ENCODE measurements around the gene ENAM.

The ENAM gene, protein sequence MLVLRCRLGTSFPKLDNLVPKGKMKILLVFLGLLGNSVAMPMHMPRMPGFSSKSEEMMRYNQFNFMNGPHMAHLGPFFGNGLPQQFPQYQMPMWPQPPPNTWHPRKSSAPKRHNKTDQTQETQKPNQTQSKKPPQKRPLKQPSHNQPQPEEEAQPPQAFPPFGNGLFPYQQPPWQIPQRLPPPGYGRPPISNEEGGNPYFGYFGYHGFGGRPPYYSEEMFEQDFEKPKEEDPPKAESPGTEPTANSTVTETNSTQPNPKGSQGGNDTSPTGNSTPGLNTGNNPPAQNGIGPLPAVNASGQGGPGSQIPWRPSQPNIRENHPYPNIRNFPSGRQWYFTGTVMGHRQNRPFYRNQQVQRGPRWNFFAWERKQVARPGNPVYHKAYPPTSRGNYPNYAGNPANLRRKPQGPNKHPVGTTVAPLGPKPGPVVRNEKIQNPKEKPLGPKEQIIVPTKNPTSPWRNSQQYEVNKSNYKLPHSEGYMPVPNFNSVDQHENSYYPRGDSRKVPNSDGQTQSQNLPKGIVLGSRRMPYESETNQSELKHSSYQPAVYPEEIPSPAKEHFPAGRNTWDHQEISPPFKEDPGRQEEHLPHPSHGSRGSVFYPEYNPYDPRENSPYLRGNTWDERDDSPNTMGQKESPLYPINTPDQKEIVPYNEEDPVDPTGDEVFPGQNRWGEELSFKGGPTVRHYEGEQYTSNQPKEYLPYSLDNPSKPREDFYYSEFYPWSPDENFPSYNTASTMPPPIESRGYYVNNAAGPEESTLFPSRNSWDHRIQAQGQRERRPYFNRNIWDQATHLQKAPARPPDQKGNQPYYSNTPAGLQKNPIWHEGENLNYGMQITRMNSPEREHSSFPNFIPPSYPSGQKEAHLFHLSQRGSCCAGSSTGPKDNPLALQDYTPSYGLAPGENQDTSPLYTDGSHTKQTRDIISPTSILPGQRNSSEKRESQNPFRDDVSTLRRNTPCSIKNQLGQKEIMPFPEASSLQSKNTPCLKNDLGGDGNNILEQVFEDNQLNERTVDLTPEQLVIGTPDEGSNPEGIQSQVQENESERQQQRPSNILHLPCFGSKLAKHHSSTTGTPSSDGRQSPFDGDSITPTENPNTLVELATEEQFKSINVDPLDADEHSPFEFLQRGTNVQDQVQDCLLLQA

DNA sequence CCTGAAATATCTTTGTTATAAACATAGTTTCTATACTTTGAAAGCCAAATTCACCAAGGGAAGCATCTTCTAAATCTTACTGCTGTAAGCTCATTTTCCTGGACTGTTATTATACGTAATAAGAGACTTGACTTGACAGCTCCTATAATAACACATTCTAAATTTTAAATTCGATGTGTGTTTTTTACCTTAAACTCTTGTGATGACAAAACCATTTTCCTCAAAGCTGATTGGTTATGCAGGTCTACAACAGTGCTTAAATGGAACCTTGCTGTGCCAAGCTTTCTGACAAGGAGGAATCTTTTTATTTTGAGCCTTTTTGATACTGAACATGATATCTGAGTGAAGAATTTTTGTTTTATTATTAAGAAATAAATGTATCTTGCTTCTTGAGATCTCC, at the start of gene ENAM:
TSS of gene ENAM (plus strand) at position 301 of the 400 bp plus-strand sequence. CDS start 757 bp downstream, outside the sequence.
- no peak for DNase-seq

DNA sequence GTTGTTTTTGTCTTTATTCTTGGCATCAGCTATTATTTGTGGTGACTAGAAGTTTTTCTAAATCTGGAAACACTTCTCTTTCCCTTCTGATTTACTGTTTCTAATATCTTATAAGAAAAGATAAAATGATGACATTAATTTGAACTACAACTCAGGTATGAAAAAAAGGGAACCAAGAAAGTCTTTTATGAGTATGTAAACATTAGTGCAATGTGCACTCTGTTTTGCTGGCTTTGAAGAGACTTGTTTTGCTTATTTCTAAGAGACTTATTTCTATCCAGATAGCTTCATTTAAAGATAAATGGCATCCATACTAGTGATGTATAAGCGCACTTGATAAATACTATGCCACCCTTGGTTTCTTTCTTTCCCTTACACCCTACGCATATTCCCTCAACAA, 46.6 kb upstream of the ENAM start:
- DNase-seq: no peak

DNA sequence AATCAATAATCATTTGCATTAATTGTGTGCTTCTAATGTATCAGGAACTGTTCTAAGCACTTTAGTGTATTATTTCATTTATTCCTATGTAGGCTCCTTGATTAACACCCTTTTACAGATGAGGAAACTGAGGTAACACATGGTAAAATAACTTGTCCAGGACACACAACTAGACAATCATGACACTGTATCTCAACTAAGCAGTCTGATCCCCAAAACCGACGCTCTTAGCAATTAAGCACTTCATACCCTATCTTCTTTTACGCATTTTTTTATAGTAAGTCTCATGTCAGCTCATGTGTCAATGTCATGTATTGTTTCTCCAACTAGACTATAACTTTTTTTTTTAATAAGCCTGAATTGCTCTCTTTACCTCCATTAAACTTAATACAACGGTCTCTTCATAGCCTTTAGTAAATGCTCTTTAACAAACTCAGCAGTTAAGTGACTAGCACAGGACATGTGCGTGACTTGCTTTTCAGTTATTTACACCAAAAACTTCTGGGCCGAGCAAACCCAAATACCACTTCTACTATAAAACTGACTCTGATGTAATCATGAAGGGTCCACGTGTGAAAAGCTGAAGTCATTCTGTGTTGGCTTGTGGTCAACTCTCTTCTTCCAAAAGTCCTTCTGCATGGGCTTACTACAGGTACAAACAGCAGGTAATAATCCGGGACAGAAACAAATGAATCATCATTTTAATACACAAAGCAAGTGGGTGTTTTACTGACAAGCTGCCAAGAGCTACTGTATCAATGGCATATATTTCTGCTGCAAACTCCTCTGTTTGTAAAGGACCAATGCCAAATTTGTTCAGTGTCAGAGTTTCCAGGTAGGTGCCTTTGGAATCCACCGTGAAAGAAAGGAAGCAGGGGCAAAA, 44.4 kb upstream of the ENAM start:
- no peak for DNase-seq

DNA sequence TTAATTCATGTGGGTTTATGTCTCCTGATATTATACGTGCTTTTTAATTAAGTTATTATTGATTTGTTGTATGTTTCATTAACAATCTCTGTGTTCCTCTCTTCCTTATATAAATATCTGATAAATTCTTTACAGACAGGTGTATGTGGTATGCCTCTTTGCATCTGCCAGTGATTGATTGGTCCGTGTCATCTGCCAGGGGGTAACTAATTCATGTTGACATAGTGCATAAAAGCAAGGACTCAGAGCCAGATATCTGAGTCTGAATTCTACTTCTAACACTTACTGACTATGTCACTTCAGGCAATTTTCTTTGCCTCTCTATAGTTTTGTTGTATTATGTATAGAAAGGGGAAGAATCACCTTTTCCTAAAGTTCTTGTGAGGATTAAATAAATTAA, 41.7 kb upstream of the ENAM start:
- no peak for DNase-seq

DNA sequence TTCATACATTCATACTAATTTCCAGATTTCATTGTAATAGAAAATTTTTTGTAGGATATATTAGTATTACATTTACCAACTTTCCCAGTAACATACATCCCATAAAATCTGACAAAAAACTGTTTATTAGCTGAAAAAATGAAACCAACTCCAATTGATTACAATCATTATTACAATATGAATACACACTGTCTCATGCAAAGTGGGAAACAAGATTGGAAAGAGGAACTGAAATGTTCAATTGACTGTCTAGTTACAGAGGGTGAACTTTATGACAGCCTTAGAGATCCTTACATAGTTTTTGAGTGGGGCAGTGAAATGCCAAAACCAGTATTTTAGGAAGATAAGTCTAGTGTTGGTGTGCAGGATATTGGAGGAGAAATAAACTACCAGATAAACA, 38.8 kb upstream of the ENAM start:
- DNase-seq: no peak

DNA sequence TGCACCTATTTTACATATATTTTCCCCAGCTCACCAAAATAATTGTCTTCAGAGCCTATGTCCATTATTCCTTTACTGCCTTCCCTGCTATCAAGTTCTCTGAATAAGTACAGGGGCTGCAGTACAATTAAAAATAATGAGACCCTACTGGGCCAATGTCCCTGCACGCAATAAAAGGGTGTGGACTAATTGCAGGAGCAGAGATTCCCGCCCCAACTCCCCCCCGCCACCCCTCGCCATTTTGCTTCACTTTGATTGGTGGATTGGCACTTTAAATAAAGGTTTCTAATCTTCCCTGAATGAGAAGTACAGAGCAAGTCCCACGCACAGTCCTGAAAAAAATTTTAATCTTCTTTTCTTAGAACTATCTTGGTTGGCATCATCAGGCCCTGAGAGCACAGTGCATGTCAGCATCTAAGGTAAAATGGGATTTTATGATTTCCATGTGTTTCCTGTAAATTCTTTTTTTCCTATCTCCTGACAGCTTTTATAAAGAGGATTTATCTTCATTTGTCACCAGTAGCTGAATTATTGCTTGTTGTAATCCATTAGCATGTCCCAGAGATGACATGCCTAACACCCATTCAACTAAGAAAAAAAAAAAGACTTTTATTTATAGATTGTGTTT, 36.5 kb upstream of the ENAM start, which contains the start of gene AMBN:
TSS of gene AMBN (plus strand) at position 302 of the 628 bp plus-strand sequence. CDS start at position 405, 103 bp downstream.
- DNase-seq: no peak

DNA sequence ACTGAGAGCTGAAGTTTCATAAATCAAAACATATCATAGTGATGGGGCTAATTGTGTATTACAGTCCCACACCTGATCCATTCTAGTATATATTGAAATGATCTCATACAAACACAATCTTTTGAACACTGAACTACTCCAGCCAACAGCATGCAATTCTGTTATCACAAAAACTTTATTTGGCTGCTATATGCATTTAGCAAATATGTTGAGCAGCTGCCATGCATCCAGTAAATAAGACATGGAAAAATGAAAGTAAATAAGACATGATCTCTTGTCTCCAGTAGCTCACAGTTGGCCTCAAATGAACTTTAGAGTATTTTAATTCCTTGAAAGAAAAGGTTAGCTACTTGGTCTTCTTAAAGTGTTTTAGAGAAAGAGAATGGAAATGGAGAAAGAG, 34.3 kb upstream of the ENAM start:
- DNase-seq: no peak

DNA sequence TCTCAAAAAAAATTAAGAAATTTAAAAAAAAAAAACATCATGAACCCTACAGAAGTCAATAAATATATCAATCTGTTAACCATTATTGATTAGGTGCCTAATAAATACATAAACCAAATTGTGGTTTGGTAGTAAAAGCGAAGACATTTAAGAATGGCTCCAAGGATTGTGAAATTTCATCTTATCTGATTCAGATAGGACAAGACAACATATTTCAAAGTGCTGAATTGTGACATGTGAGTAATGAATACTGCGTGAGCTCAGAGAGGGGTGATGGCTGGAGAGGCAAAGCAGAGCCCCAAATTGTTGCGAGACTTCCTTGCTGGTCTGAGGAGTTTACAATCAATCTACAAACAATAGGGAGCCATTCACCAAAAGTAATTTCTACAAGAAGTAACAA, 28.2 kb upstream of the ENAM start:
- no peak for DNase-seq

DNA sequence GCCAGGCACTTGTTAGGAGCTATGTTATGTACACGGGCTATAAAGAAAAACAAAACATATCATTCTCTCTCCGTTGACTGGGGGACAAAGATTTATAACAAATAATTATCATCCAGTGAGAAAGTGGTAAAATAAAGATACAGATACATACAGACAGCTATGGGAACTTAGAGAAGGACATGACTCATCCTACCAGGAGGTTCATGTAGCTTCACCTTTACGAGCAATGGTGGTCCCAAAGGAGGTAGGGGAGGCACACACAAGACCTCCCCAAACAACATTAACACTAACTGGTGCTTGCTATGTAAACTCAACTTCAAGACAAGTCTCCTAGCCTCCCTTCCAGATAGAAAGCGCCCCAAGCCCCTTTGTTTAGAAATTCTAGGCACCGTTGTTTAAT, 27.6 kb upstream of the ENAM start:
- no peak for DNase-seq

DNA sequence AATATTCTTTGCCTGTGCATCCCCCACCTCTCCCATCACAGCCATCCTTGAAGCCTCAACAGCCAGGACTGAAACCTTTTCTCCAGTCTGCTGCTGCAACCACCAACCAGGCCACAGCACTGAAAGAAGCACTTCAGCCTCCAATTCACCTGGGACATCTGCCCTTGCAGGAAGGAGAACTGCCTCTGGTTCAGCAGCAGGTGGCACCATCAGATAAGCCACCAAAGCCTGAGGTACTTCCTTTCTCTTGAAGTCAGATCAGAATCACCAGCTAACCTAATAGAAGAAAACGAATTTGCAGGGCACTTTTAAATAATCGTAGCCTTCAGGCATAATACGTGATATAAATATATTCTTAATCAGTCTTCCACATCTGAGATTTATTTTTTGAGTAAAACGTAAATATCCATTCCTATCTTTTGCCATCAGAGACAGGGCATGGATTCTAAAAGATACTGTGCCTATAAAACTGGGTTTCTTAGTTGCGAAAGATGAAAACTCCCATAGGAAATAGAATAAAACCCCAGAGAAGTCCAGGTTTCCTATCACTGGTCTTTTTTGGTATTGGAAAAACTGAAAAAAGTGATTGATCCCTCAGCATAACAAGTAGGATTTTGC, 27.0 kb upstream of the ENAM start:
- DNase-seq: peak; percentile 52 to 60

DNA sequence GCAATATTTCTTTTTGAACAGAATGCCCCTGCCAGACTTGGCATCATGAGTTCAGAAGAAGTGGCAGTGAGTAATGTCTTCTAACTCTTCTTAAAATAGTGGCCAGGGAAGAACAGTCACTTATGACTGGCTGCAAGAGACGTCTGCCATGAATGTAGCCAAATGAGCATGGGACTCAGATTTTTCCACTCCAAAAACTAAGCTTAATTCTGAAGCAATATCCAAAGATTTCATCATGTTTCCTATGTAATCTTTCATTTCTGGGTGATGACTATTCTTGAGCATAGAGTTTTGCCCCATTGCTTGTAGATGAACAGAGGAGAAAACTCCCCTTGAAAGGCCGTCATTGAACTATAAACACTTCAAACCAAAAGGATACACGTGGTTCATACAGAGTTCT, 24.7 kb upstream of the ENAM start:
- DNase-seq: no peak

DNA sequence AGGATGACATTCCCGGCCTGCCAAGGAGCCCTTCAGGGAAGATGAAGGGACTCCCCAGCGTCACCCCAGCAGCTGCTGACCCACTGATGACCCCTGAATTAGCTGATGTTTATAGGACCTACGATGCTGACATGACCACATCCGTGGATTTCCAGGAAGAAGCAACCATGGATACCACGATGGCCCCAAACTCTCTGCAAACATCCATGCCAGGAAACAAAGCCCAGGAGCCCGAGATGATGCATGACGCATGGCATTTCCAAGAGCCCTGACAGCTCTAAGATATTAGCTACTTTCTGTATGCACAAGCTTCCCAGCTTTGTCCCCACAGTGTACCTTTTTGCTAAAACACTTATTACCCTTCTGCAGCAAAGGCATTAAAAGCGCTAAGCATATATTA, 22.1 kb upstream of the ENAM start:
- no peak for DNase-seq

DNA sequence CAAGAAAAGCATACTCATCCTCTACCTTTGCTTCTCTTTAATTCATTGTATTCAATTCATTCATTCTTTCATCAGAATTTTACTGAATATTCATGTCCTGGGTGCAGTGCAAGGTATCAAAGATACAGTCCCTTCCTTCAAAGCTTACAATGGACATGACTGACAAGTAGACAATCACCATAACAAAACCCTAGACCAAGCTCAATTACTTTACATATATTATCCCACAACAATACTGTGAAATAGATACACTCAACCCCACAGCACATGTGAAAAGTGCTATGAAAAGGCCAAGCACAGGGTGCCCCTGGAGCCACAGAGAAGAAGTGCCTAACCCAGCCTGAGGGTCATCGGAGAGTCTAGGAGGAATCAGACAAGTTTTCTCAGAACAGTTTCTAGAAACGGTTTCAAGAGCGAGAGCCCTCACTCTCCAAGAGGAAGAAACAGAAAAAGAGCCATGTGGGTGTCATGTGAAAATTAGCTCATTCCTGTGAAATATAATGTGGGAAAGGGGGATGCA, 21.1 kb upstream of the ENAM start:
- DNase-seq: no peak

DNA sequence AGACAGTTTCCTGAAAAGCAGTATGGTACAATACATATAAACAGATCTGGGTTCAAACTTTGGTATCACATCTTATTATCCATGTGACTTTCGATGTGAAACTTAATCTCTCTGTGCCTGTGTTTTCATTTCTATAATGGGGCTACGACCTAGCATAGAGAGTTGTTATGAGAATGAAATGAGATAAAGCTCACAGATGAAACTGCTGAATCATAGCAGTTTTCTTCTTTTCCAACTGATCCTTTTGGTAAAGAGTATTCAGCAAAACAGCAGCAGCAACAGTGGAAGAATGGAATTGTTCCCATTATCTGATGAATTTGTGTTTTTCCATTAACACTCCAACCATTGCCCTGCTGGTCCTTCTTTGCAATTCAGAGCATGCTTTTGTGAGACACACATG, 20.2 kb upstream of the ENAM start:
- no peak for DNase-seq

DNA sequence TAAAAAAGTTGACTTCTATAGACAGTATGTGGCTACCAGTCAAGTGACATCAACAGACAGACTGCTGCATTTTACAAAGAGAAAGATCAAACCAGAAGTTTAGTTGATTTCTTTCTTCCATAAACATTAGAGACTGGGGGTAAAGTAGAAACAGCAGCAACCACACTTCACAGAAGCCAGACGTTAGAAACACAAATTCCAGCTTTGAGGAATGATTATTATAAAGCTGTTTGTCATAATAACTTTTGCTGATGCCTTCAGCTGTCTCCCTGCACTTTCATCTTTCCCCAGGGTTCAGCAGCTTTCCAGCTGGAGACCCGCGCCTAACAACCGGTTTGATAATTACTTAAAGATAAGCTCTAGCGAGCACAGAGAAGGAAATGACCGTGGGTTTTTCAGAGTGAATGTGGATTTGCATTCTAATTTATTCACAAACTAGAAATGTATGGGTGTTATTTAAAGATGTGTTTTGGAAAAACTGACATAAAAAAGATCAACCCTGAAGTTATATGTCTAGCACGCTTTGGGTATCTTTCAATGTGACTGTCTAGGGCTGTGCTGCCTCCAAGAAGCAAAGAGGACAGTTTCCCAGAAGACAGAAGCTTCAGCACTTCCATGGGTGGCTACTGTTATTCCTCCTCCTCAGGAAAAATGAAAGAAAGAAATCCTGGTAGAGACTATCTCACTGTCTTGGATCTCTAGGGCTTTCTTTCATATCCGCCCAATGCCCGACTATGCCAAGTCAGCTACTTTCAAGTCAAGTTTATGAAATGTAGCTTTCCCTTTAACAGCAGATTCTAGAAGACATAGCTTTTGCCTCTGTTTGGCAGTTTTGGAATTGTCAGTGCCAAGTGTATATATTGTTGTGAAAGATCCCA, 15.0 kb upstream of the ENAM start:
- DNase-seq: no peak

DNA sequence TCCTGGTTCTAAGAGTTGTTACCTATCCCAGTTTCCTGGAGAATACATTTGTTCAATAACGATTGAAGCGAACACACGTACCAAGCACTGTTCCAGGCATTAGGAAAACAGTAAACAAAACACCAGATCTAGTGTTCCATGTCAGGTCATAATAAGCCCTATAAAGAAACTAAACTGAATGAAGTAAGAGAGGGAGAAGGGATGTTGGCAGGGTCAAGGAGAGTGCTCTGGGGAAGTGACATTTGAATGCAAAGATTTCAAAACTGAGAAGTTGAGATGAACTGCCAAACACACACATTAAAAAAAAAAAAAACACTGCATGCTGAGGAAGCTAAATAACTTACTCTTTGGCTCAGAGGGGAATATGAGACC, 14.4 kb upstream of the ENAM start:
- DNase-seq: no peak

DNA sequence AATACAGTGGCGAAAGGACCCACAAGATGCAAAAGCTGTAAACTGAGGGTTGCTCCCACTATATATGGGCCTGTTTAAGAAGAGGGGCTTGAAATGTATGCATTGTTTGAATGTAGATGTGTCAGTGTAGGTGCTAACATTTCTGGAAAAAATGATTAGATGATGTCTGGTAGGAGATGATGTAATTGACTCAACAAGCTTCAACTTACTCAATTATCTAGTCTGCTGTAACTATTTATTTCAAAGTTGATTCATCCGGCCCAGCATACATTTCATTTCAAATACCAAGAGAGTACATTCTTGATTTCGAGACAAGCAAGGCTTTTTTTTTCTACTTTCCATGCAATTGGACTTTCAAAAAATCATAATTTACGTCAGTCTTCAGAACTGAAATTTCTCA, 9.3 kb upstream of the ENAM start:
- no peak for DNase-seq

DNA sequence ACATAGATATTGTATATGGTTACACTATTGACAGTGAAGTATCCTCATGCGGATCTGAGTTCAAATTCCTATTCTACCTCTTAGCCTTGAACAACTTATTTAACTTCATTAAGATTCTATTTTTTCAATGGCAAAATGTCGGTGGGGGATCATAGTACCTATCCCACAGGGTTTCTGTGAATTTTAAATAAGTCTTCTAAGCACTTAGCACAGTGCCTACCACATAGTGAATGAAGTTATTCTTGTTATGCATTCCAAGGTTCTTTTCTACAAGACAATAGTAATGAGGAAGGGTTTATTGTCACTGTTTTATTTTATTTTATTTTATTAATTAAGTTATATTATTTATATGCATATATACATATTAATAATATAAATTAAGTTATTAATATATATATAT, 8.8 kb upstream of the ENAM start:
- DNase-seq: no peak

DNA sequence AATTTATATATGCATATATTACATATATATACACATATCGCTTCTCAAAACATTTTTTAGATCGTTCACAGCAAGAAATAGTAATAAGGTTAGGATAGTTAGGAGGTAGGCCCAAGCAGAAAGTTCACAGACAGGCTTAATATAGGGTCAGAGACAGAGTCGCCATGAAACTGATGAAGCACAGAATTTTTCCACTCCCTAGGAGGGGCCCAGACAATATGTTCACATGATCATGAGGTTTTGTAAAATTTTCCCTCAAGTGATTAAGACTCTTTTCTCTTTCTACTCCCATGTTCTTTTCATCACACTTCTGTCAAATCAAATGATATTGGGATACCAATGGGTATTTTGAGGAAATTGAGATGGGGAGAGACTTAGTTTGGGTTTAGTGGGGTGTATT, 5.2 kb upstream of the ENAM start:
- DNase-seq: no peak

DNA sequence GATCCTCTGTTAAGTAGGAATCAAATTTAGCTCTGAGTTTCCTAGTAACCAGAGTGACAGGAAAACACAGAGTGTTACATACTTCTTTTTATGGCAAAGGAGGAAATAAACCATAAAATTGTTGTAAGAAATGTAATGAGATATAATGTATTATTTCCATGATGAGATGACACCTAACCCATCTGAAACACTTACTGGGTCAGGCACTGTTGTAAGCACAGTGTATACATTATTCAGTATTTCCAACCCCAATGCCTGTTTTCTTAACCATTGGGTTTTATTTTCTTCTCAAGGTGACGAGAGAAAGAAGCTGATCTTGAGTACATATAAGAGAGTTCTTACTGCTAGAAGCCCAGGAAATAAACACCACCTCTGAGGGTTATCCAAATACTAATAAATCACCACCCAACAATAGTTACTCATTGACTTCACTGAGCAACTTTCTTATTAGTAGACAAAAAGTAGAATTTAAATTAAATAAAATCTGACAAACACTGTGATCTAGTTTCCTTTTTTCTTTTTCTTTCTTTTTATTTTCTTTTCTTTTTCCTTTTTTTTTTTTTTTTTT, 4.2 kb upstream of the ENAM start:
- no peak for DNase-seq
